ENCODE results near the gene BCAS1.
A peak's percentile ranks its signal among the peaks of the same experiment; 100 is the strongest.

Gene BCAS1

GRCh38 chr20:53921443-53921973 lies 148.9 kb downstream of the BCAS1 start:
- H3K9me3 ChIP-seq (ENCODE audit: insufficient read depth, low read length) = no peaks in the 10 kb centered on the region
- TF ChIP-seq CTCF (IDR thresholded peaks at IDR 0.05; ENCODE audit: low read depth, low read length) (no peak), EZH2phosphoT487 (IDR thresholded peaks at IDR 0.05; ENCODE audit: low read depth) (no peak)
- H3K4me1 ChIP-seq (ENCODE audit: low read length) = peaks cover 70% of the 10 kb centered on the region
- H3K4me3 ChIP-seq (ENCODE audit: low read length) = peak overlapping the region; percentile 8; the same call in 1 of the 2 replicates
- no peak overlapping the region for H2AFZ ChIP-seq (ENCODE audit: low read depth, low read length)
- H3K27ac ChIP-seq (ENCODE audit: low read length) = no peak overlapping the region
- H3K79me2 ChIP-seq (ENCODE audit: low read length) = no peaks in the 10 kb centered on the region
- H3K27me3 ChIP-seq (ENCODE audit: low read depth, low read length) = peaks cover 20% of the 10 kb centered on the region
- no peaks in the 10 kb centered on the region for H4K20me1 ChIP-seq (ENCODE audit: insufficient read depth, low read length)
- H3K9ac ChIP-seq (ENCODE audit: low read length) = no peak overlapping the region
- H3K36me3 ChIP-seq (replicated peaks; ENCODE audit: low read depth, low read length) = no peaks in the 10 kb centered on the region
- H3K4me2 ChIP-seq (ENCODE audit: low read length) = peak overlapping the region; percentile 72

GRCh38 chr20:53920647-53921245 lies 149.6 kb downstream of the BCAS1 start:
- Histone ChIP-seq H3K27ac (ENCODE audit: low read length) (no peak overlapping the region), H3K4me2 (ENCODE audit: low read length) (no peak overlapping the region), H3K36me3 (replicated peaks; ENCODE audit: low read depth, low read length) (no peaks in the 10 kb centered on the region), H3K9ac (ENCODE audit: low read length) (no peak overlapping the region), H2AFZ (ENCODE audit: low read depth, low read length) (no peak overlapping the region), H3K27me3 (ENCODE audit: low read depth, low read length) (peaks cover 20% of the 10 kb centered on the region), H3K79me2 (ENCODE audit: low read length) (no peaks in the 10 kb centered on the region), H3K4me1 (ENCODE audit: low read length) (peaks cover 68% of the 10 kb centered on the region), H3K9me3 (ENCODE audit: insufficient read depth, low read length) (no peaks in the 10 kb centered on the region), H3K4me3 (ENCODE audit: low read length) (no peak overlapping the region), H4K20me1 (ENCODE audit: insufficient read depth, low read length) (no peaks in the 10 kb centered on the region)
- TF ChIP-seq EZH2phosphoT487 (IDR thresholded peaks at IDR 0.05; ENCODE audit: low read depth) = no peak
- TF ChIP-seq CTCF (IDR thresholded peaks at IDR 0.05; ENCODE audit: low read depth, low read length) = no peak

GRCh38 chr20:53919886-53920285 lies 150.5 kb downstream of the BCAS1 start:
- Histone ChIP-seq H3K27ac (ENCODE audit: low read length) (no peak overlapping the region), H3K9me3 (ENCODE audit: insufficient read depth, low read length) (no peaks in the 10 kb centered on the region), H3K27me3 (ENCODE audit: low read depth, low read length) (peaks cover 20% of the 10 kb centered on the region), H3K36me3 (replicated peaks; ENCODE audit: low read depth, low read length) (no peaks in the 10 kb centered on the region), H2AFZ (ENCODE audit: low read depth, low read length) (no peak overlapping the region), H3K4me3 (ENCODE audit: low read length) (no peak overlapping the region), H3K4me1 (ENCODE audit: low read length) (peaks cover 63% of the 10 kb centered on the region), H3K4me2 (ENCODE audit: low read length) (no peak overlapping the region), H4K20me1 (ENCODE audit: insufficient read depth, low read length) (no peaks in the 10 kb centered on the region), H3K79me2 (ENCODE audit: low read length) (no peaks in the 10 kb centered on the region), H3K9ac (ENCODE audit: low read length) (no peak overlapping the region)
- TF ChIP-seq EZH2phosphoT487 (IDR thresholded peaks at IDR 0.05; ENCODE audit: low read depth) (no peak), CTCF (IDR thresholded peaks at IDR 0.05; ENCODE audit: low read depth, low read length) (no peak)

GRCh38 chr20:53918949-53919361 lies 151.4 kb downstream of the BCAS1 start:
- Histone ChIP-seq H3K4me1 (ENCODE audit: low read length) (peaks cover 60% of the 10 kb centered on the region), H3K79me2 (ENCODE audit: low read length) (no peaks in the 10 kb centered on the region), H2AFZ (ENCODE audit: low read depth, low read length) (no peak overlapping the region), H3K4me2 (ENCODE audit: low read length) (no peak overlapping the region), H3K9me3 (ENCODE audit: insufficient read depth, low read length) (no peaks in the 10 kb centered on the region), H3K27me3 (ENCODE audit: low read depth, low read length) (peaks cover 20% of the 10 kb centered on the region), H3K36me3 (replicated peaks; ENCODE audit: low read depth, low read length) (no peaks in the 10 kb centered on the region), H4K20me1 (ENCODE audit: insufficient read depth, low read length) (no peaks in the 10 kb centered on the region), H3K9ac (ENCODE audit: low read length) (no peak overlapping the region), H3K4me3 (ENCODE audit: low read length) (no peak overlapping the region), H3K27ac (ENCODE audit: low read length) (no peak overlapping the region)
- TF ChIP-seq CTCF (IDR thresholded peaks at IDR 0.05; ENCODE audit: low read depth, low read length) (no peak), EZH2phosphoT487 (IDR thresholded peaks at IDR 0.05; ENCODE audit: low read depth) (no peak)

Measured in OCI-LY3 (cell line).